OCI-LY1 (cell line): ENCODE results near the gene RXFP4.

Source experiments
- CTCF ChIP-seq: fragments of 200-600 bp; sonication (generic), shearing (Covaris generic); IDR thresholded peaks from 2 replicates; pipeline ENCODE4 v1.5.1; 2017; ENCODE audit warnings: mild to moderate bottlenecking, antibody characterized with exemption, low read length, moderate library complexity, mixed read lengths
- EZH2 ChIP-seq: fragments of 200-600 bp; sonication (generic), shearing (Covaris generic); IDR thresholded peaks from 2 replicates; pipeline ENCODE4 v1.8.0; 2017; ENCODE audit warnings: borderline replicate concordance, mixed run types, mild to moderate bottlenecking, antibody characterized with exemption, low read length, moderate library complexity, mixed read lengths

GRCh38 chr1:155973723-155974122, 32.3 kb downstream of the RXFP4 start:
- TF ChIP-seq CTCF (no peak), EZH2 (no peak)
